A673 (cell line): Measurements from ENCODE around the gene TIMM13. TPM values are rescaled to one million over a fixed set of nuclear protein-coding genes. Genes with fewer than 3 reads are reported as not detected.

ENCODE experiments used
- BruUV-seq: library from RNA; stranded (reverse); fragments of 400-500 nt; replicated peaks from 2 replicates; lab custom pipeline; 2021; lab: Mats Ljungman, UMichigan
- CTCF ChIA-PET: fragments of 300-600 bp; sonication (Branson Sonifier 250); formaldehyde crosslinking; loops from one replicate; lab custom pipeline; 2022; ENCODE audit warnings: antibody characterized with exemption; lab: Charles Lee
- POLR2A ChIA-PET: fragments of 300-600 bp; sonication (Branson Sonifier 250); formaldehyde crosslinking; loops from one replicate; lab custom pipeline; 2022; ENCODE audit warnings: antibody characterized with exemption; ENCODE audit not compliant: low non-redundant PET; lab: Charles Lee
- DNase-seq: peaks from one replicate; pipeline ENCODE4 v3.0.0-alpha.2; 2015; ENCODE audit warnings: low spot score
- H3K27ac ChIP-seq: fragments of 200-600 bp; sonication (generic); 2 replicates; pipeline ENCODE4 v1.5.1; 2016; ENCODE audit warnings: mixed run types, low read depth, mild to moderate bottlenecking, mixed read lengths, antibody characterized with exemption, low read length; ENCODE audit not compliant: poor library complexity, severe bottlenecking
- H3K27me3 ChIP-seq: fragments of 200-600 bp; sonication (generic); replicated peaks from 2 replicates; pipeline ENCODE4 v1.6.1; 2017; ENCODE audit warnings: mixed run types, low read depth, mild to moderate bottlenecking, mixed read lengths, antibody characterized with exemption, low read length; ENCODE audit not compliant: insufficient read depth, poor library complexity
- H3K36me3 ChIP-seq: fragments of 200-600 bp; sonication (generic); 2 replicates; pipeline ENCODE4 v1.6.1; 2016; ENCODE audit warnings: mixed run types, mild to moderate bottlenecking, mixed read lengths, antibody characterized with exemption, low read length; ENCODE audit not compliant: insufficient read depth, poor library complexity, severe bottlenecking
- H3K4me1 ChIP-seq: fragments of 200-600 bp; sonication (generic); 2 replicates; pipeline ENCODE4 v1.6.1; 2017; ENCODE audit warnings: mixed run types, mild to moderate bottlenecking, mixed read lengths, antibody characterized with exemption, low read length; ENCODE audit not compliant: insufficient read depth, poor library complexity, severe bottlenecking
- H3K4me3 ChIP-seq: fragments of 200-600 bp; sonication (generic); 2 replicates; pipeline ENCODE4 v1.5.1; 2016; ENCODE audit warnings: low read depth, mixed run types, mild to moderate bottlenecking, mixed read lengths, low read length; ENCODE audit not compliant: poor library complexity, severe bottlenecking
- H3K9me3 ChIP-seq: fragments of 200-600 bp; sonication (generic); 2 replicates; pipeline ENCODE4 v1.6.1; 2016; ENCODE audit warnings: mixed run types, low read depth, mild to moderate bottlenecking, mixed read lengths, antibody characterized with exemption, low read length; ENCODE audit not compliant: poor library complexity, severe bottlenecking
- EZH2 ChIP-seq: fragments of 200-600 bp; sonication (generic); IDR thresholded peaks from 2 replicates; pipeline ENCODE4 v1.6.1; 2017; ENCODE audit warnings: borderline replicate concordance, low read depth, mild to moderate bottlenecking, mixed read lengths, antibody characterized with exemption, low read length; ENCODE audit not compliant: poor library complexity, severe bottlenecking
- intact Hi-C: fragments of 100-400 bp; cut with micrococcal nuclease; formaldehyde crosslinking; loops from one replicate; pipeline ENCODE4 v1.10.0; 2022; ENCODE audit not compliant: unreplicated experiment
- total RNA-seq: library from RNA; stranded (reverse); gene quantifications from 2 replicates; pipeline ENCODE4 v1.2.3, GENCODE V29; 2021
- TF ChIP-seq, protein P1 (sequence below): fragments of 300-800, 200-600 bp; sonication (generic); conservative IDR thresholded peaks from 2 replicates; pipeline ENCODE4 v1.5.1; 2017; ENCODE audit warnings: low read depth, mild to moderate bottlenecking, antibody characterized with exemption, low read length, moderate library complexity, mixed read lengths

TIMM13 gene
- total RNA-seq, 1 experiment from 2014 or later: 213 TPM

DNA sequence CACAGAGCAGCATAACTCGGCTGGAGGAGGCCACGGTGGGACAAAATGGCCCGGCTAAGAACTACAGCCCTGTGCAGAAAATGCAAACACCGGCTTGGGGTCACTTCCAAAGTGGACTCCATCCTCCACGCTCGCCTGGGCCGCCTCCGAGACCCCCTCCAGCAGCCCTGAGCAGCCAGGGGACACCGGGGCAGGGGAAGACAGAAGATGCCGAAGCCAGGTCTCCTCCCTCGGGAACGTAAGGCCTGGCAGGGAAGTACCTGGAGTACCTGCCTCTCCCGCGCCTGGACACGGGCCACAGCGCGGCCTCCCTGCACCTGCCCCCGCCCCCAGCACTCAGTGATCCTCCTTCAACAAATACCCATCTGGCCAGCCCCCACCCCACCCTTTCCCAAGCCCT is 24.4 kb upstream of the TIMM13 start:
- peaks cover 15% of the 10 kb centered on the region for H3K4me1 ChIP-seq
- H3K27me3 ChIP-seq: no peaks in the 10 kb centered on the region
- no TSS peak for BruUV-seq
- POLR2A ChIA-PET: no interaction called here
- no peak overlapping the region for H3K4me3 ChIP-seq
- no peak for DNase-seq
- intact Hi-C loops: no loop called here
- H3K9me3 ChIP-seq: no peaks in the 10 kb centered on the region
- no peak overlapping the region for H3K27ac ChIP-seq
- TF ChIP-seq, protein P1, sequence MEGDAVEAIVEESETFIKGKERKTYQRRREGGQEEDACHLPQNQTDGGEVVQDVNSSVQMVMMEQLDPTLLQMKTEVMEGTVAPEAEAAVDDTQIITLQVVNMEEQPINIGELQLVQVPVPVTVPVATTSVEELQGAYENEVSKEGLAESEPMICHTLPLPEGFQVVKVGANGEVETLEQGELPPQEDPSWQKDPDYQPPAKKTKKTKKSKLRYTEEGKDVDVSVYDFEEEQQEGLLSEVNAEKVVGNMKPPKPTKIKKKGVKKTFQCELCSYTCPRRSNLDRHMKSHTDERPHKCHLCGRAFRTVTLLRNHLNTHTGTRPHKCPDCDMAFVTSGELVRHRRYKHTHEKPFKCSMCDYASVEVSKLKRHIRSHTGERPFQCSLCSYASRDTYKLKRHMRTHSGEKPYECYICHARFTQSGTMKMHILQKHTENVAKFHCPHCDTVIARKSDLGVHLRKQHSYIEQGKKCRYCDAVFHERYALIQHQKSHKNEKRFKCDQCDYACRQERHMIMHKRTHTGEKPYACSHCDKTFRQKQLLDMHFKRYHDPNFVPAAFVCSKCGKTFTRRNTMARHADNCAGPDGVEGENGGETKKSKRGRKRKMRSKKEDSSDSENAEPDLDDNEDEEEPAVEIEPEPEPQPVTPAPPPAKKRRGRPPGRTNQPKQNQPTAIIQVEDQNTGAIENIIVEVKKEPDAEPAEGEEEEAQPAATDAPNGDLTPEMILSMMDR: no peak
- no peak for TF ChIP-seq EZH2
- CTCF ChIA-PET: no interaction called here
- peaks cover 11% of the 10 kb centered on the region for H3K36me3 ChIP-seq

DNA sequence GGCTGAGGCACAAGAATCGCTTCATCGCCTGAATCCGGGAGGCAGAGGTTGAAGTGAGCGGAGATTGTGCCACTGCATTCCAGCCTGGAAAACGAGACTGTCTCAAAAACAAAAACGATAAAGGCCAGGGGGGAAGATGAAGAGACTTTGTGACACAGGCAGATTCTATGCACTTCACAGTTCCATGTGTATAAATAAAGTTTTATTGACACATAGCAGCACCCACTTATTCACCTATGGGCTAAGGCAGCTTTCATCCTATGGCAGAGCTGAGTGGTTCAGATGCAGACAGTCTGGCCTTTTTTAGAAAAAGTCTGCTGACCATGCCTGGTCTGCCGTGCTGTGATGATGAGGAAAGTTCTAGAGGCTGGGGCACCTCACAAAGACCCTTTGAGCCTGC is 23.8 kb upstream of the TIMM13 start:
- Histone ChIP-seq H3K27me3 (no peaks in the 10 kb centered on the region), H3K9me3 (no peaks in the 10 kb centered on the region), H3K27ac (no peak overlapping the region), H3K4me1 (peaks cover 15% of the 10 kb centered on the region), H3K36me3 (peaks cover 11% of the 10 kb centered on the region), H3K4me3 (no peak overlapping the region)
- intact Hi-C loops: no loop called here
- DNase-seq: no peak
- CTCF ChIA-PET: no interaction called here
- BruUV-seq: no TSS peak
- POLR2A ChIA-PET: no interaction called here
- no peak for TF ChIP-seq EZH2
- TF ChIP-seq, protein P1: no peak

DNA sequence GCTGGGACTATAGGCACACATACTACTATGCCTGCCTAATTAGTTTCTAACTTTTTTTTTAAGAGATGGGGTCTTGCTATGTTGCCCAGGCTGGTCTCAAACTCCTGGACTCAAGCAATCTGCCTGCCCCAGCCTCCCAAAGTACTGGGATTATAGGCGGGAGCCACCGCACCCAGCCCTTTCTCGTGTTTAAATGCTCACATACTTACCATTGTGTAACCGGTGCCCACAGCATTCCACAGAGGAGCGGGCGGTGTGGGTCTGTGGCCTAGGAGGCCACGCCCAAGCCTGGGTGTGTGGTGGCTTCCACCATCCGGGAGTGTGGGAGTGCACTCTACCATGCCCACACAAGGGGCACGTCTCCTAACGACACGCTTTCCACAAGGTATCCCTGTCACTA is 21.6 kb upstream of the TIMM13 start:
- Histone ChIP-seq H3K4me1 (peaks cover under 1% of the 10 kb centered on the region), H3K27ac (no peak overlapping the region), H3K36me3 (peaks cover 23% of the 10 kb centered on the region), H3K4me3 (no peak overlapping the region), H3K9me3 (no peaks in the 10 kb centered on the region), H3K27me3 (no peaks in the 10 kb centered on the region)
- ChIA-PET POLR2A (no interaction called here), CTCF (no interaction called here)
- intact Hi-C loops: no loop called here
- no peak for DNase-seq
- no TSS peak for BruUV-seq
- no peak for TF ChIP-seq EZH2
- TF ChIP-seq, protein P1: no peak
